HG03159 (cell line): ENCODE measurements around the gene TNKS2.
"Not testable (repeated sequence)": the region's sequence is repeated elsewhere in the genome, so short reads cannot be mapped to it uniquely, and the experiment has no call there.

Source experiments
- ATAC-seq: cut with Tn5 transposase; IDR thresholded peaks from one replicate; pipeline ENCODE4 v1.9.1; 2021; ENCODE audit warnings: mild to moderate bottlenecking, moderate library complexity; ENCODE audit not compliant: unreplicated experiment

TNKS2 gene

DNA sequence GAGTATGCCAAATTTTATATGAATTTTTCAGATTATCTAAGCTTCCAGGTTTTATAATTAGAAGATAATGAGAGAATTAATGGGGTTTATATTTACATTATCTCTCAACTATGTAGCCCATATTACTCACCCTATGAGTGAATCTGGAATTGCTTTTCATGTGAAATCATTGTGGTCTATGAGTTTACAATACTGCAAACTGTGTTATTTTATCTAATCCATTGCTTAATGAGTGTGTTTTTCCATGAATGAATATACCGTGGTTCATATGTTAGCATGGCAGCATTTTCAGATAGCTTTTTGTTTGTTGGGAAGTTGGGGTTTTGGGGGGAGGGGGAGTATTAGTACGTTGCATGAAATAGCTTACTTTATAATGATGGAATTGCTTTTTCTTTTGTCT is 66.5 kb downstream of the TNKS2 start:
- no peak for ATAC-seq

DNA sequence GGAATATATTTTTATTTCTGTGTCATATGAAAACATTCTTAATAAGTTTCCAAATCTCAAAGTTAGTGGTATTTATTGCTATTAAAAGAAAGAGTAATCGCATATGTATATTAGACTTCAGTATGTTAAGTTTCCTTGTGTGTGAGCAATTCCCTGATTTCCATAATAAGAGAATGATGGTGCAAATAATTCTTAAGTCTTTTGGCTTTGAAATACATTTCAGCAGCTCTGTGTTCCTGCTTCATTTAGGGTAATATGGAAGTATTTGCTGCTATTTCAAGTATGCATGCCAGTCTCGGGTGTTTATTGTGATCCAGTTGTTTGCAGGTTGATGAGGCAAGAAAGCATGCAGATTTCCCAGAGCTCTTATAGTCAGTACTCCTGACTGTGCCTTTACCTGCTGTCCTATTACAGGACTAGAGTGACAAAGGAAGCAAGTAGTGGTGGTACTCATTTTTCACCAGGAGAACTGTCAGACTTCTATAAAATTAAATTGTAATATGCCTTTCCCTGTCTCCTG is 67.4 kb downstream of the TNKS2 start:
- ATAC-seq = no peak

DNA sequence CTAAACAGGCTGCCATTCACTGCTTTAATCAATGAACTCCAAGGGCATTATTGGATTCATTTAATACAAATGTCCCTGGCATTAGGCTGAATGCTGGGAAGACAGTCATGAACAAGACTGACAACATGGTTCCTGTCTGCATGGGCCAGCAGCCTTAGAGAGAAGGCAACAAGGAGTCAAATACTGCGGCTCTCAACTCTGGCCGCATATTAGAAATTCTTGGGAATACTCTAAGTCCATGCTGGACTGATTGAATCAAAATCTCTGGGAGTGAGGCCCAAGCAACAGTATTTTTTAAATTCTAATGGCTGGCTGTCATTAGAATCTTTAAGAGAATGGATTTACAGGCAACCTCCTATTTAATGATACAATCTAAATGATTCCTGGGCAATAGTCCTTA is 76.9 kb downstream of the TNKS2 start:
- no peak for ATAC-seq

DNA sequence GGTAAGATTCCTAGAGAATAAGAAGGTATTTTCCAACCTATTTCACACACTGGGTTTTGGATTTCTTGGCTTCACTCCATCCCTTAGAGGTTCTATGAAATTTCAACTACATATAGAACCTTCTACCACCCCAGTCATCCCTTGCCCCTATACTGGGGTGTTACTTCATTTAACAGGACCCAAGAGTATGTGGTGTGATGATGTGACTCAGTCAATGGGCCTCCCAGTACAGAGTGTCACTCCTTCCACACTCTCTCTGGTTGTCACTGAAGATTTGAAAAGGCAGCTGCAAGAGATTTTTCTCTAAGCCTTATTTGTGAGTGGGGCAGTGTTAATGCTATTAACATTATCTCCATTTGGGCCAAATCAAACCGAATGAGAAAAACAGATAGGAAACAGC is 77.6 kb downstream of the TNKS2 start:
- no peak for ATAC-seq

DNA sequence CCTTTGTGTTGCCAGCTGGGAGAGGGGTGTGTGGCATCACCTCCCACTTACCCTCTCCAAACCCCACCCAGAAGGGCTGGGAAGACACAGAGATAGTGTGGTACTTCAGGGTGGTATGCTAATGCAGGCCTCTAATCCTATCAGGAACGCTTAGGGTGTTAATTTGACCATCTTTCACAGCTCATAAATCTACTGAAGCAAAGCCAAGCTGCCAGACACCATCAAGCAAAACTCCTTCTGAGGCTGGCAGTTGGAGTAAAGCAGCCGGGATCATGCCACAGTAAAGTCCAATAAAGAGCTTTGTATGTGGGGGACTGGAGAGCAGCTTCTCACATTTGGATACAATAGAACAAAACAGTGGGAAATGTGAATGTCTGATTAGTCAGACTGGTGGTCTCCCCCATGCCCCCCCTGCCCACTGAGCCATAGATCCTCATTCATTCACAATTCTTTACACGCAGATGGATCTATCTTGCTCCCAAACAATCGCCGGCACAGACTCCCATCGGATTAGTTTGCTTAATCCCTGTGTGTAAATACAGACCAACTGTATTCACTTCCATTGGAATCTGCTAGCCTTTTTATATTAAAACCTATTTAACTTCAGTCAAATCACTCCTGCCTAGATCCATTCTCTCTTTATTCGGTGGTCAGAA is 81.4 kb downstream of the TNKS2 start:
- ATAC-seq = no peak

DNA sequence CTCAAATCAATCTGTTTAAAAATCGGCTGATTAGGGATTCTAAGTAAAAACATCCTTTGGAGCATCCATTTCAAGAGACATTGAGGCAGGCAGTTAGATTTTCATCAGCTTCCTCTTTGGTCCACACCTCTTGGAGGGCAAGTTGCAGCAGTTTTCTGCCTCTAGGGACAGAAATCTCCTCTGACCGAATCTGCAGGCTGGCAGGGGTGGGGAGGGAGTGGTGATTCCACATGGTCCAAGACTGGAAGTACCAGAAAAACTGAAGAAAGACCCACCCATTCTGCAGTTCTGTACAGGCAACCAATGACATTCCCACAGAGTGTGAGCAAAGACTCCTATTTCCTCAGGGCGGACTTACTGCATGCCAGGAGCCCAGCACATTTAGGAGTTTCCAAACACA is 82.1 kb downstream of the TNKS2 start:
- ATAC-seq = no peak

DNA sequence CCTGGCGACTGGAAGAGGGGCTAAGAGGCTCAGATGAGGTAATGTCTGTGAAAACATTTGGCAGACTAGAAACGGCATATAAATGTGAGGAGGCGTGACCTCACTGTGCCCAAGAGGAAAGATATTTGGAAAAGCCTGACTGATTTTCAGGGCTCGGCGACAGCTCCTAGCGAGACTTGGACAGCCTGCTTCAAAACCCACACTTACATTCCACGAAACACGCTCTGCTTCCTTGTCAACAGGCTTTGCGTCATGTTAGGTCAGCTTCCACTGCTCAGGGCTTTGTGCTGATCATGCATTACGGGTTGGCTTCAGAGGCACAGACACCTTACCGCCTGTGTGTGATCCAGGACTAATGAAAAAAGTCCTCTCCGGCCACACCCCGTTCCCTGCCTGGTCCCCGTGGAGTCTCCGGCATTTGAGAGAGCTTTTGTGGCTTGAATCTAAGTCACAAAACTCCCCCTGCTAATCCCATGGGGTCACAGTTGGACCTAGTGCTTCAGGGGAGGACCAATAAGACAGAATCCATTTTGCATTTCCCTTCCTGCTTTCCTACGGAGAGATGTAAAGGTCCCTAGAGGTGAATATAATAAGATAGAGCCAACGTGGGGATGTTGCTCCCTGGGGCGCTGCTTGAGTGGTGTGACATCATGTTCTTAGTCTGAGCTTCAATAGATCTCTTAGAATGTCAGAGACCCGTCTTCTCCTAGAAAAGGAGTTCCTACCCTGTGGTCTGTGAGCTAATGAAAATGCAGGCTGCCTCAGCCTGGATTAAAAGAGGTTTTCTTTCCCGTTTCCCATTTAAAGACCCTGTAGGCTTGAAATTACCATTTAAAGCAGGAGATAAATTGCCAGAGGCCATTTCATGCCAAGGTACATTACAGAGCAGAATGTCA is 85.6 kb downstream of the TNKS2 start:
- ATAC-seq = no peak

DNA sequence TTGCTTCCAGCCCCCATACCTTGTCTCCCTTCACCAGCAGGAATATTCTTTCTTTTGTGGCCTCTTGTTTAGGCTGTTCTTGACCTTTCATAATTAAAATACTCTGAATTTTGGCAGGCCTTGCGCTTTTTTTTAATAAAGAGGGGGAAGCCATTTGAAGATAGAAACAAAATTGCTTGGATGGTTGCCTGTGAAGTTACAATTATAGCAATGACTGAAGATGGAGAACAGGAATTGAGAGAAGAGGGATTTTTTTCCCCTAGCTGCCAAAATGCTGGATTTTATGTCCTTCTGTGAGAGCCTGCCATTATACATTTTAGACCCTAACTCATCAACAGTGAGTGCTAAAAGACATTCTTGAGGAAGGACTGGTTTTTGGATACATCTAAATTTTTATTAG is 86.3 kb downstream of the TNKS2 start:
- ATAC-seq = no peak

DNA sequence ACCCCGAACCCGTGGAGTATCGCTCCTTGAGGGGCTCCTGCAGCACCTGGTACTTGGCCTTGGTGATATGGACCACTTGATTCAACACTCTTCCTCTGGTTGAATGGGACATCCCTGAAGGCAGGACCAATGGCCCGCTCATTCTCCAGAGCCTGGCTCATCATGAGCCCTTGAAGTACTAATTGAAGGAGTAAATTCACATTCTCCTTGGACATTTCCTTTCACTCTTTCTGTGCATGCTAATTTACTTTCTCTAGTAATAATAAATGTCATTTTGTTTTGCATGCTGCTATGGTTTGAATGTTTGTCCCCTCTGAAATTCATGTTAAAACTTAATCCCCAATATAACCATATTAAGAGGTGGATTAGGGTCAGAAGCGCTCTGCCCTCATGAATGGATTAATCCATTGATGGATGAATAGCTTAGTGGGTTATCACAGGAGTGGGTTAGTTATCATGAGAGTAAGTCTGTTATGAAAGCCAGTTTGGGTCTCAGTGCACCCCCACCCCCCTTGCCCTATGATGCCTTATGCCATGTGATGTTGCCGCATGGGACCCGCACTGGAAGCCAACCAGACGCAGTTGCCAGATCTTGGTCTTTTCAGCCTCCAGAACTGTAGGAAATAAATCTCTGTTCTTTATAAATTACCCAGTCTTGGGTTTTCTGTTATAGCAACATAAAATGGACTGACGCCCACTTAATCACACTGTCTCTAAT is 87.3 kb downstream of the TNKS2 start:
- ATAC-seq = no peak

DNA sequence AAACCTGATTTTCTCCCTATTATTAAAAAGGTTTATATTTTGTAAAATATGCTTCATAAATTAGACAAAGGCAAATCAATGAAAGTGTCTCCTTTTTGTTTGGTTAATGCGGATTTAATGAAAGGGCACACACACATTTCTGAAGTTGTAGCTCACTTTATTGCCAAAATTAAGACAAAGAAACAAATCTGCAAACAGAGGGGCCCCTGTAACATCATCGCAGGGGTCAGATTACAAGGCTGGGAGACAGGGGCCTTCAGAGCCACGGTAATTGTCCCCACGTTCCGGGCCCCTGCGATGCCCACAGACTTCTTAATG is 88.7 kb downstream of the TNKS2 start:
- ATAC-seq = no peak

DNA sequence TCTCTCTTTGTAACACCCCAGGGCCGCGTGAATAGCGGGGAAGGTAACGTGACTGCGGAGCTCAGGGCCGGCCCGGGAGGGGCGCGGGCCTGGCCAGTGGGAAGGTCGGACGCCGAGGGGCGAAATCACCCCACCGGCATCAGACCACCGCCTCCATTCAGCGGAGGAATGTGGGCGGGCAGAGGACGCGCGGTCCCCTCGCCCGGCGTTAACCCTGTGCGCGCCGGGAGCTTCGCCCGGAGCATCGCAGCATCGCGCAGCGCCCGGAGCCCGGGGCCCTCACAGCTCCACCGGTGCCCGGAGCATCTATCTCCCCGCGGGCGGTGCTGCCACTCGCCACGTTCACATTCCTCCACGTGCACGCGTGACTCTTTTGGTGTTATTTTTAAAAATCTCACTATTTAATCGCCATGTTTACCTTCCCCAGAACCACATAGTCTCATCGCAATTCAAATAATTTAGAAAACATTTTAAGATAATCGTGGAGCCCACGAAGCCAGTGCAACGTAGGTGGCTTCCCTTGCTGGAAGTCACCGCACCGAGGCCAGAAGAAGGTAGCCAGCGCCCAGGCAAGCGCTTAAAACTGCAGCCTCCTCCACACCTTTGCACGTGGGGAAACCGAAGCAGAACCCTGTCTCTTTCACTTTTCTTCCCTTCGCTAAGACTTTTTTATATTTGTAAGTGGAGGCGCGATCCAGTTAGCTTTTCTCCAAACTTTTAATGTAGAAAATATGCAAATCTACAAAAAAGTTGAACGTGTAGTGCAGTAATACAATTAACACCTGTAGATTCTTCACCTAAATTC is 89.2 kb downstream of the TNKS2 start:
- ATAC-seq = no peak

DNA sequence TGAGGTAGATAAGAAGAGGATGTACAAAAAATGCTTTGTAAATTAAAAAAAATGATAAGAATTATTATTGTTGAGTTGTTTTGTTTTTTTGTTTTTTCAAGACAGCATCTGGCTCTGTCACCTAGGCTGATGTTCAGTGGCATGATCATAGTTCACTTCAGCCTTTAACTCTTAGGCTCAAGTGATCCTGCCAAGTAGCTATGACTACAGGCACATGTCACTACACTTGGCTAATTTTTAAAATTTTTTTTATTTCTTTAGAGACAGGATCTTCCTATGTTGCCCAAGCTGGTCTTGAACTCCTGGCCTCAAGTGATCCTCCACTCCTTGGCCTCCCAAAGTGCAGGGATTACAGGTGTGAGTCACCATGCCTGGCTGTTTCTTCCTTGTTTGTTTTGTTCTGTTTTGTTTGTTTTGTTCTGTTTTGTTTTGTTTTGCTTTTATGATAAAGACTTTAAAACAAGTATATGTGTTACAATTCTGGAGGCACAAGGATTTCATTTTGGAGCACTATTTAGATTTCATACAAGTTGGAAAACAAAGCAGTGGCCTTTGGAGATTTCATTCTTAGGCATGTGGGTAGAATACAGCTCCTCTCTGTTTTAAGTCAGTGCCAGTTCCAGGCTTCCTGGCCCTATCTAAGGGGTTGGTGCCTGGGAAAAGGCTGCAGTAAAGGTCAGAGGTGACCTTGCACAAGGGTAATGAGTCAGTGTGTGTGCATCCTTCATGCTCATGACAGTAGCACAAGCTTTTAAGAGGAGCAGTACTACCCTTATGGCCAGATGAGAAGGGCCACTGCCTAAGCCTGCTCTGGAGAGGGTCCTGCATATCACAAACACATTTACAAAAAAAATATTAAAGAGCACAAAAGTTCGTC is 93.1 kb downstream of the TNKS2 start:
- ATAC-seq = no peak

DNA sequence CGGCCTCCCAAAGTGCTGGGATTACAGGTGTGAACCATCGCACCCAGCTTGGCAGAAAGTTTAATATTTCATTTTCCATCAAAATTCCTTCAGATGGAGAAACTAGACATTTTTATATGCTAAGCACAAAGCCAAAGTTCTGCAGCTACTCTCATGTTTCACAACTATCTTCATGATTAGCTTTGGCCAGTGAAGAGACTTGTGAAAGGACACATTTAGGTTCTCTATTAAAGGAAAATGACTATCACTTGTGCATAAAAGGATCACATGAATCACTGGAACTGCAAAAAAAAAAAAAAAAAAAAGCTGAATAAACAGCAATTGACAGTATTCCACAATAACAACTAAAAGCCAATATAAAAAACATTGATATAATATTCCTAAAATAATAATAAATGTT is 94.8 kb downstream of the TNKS2 start:
- no peak for ATAC-seq

DNA sequence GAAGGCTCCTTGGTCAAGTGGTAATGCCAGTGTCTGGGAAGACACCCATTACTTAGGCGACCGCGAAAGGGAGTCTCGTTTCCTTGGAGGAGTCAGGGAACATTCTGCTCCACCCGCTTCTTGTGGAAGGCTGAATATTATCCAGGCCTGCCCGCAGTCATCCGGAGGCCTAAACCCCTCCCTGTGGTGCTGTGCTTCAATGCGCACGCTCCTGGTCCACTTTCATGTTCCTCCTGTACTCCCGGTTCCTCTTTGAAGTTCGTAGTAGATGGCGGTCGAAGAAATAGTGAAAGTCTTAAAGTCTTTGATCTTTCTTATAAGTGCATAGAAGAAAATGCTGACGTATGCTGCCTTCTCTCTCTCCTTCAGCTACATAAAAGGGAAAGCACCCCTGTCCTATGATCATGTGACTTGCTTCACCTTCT is 96.0 kb downstream of the TNKS2 start:
- not testable (repeated sequence) for ATAC-seq

DNA sequence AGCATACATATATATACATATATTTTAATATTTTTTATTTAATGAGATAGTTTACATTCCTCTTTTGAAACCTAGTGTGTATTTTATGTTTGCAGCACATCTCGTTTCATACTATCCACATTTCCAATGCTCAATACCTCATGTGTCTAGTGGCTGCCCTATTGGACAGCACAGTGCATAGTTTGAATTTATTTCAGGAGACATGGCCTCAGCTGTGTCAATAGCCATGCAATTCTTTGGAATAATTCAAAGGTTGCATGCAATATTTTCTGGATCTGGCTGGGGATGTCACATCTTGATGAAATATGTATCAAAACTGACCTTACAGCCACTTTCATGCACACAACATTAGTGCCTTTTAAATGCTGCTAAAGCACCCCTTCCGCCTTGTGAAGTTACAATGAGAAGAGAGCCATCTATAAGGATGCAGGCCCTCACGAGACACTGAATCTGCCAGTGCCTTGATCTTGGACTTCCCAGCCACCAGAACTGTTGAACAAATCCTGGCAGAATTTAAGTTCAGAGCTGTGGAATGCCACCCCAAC is 98.1 kb downstream of the TNKS2 start:
- no peak for ATAC-seq

DNA sequence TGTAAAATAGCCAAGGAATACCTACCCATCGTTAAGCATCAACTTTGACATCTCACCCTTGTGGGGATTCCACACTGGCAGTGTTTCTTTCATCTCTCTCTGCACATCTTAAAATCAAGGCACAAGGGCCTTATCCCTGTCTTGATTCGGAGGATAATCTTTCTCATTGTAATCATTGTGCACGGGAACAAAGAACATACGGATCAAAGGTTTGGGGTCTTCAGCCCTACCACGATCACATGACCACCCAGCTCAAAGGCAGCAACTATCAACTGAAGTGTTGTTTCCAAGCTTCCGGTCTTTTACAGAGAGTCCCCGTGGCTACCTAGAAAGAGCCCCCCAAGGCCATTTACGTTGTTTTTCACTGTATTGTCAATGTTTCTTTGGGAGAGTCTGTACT is 99.2 kb downstream of the TNKS2 start:
- no peak for ATAC-seq

DNA sequence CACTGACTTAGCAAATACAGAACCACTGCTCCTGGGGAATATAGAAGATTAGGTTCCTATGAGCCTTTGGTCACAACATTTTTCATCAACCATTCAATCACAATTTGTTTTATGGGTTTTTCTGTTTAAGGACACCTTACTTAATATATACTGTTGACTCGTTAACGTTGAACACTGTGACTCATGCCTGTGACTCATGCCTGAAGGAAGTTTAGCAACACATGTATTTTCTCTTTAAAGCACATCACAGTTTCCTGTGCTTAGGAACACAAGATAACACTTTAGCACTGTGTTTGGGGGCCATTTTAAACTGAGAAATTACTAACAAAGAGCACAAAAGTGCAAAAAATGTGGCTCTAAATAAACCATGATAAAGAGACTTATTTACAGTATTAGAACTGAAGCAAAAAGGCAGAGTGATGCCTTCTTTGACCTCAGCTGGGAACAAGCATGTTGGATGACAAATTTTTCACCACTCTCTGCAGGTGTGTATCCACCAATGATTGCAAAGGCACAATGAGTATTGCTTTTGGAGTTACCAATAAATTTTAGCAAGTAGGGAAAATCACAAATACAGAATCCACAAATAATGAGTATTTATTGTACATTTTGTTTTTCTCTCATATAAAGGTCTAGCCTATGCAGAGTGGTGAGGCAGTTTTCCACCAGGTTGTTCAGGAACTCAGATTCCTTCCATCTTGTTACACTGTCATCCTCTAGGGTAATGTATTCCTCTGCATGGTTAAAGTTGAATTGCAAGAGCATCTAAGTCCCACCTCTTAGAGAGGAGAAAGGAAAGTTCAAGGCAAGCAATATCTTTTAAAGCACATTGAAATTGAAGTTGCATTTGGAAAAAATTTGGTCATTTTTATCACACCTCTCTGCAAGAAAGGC is 103.8 kb downstream of the TNKS2 start:
- ATAC-seq = no peak

DNA sequence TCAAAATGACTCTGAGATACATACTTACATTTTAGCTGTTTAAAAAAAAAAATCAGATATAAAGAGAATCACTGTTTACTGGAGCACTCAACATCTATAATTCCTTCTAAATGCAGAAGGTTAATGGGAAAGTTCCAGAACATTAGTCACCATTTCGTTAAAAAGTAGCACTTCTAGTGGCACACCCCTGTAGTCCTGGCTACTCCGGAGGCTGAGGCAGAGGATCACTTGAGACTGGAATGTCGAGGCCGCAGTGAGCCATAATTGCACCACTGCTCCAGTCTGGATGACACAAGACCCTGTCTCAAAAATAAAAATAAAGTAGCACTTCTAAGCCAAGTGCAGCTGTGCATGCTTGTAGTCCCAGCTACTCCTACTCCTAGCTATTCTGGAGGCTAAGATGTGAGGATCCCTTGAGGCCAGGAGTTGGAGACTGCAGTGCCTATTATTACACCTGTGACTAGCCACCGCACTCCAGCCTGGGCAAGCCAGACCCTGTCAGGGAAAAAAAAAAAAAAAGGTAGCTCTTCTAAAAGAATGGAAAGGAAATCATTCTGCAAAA is 108.9 kb downstream of the TNKS2 start:
- ATAC-seq = no peak
